ENCODE results near the gene OR2K2.

- TF ChIP-seq CTCF (conservative IDR thresholded peaks at IDR 0.05 in 1 of 2, IDR thresholded peaks at IDR 0.05 in 1 of 2; ENCODE audit: extremely low read depth in 1 of 2, insufficient read depth in 1 of 2, low read depth in 1 of 2, low read length in 2 of 2) (no peak), EZH2 (IDR thresholded peaks at IDR 0.05; ENCODE audit: borderline replicate concordance, low read length) (no peak)
Observed at GRCh38 chr9:111316796-111317195, 13.2 kb downstream of the OR2K2 start.
